ENCODE data around the gene ERCC5.

GRCh38 chr13:102863590-102863989, 17.8 kb downstream of the ERCC5 start:
- no peak for TF ChIP-seq CTCF (IDR thresholded peaks at IDR 0.05)
- TF ChIP-seq POLR2A (IDR thresholded peaks at IDR 0.05) = no peak
